ENCODE results near the gene WDR76. TPM values are rescaled to one million over a fixed set of nuclear protein-coding genes. Genes with fewer than 3 reads are reported as not detected.
A peak's percentile ranks its signal among the peaks of the same experiment; 100 is the strongest.

The WDR76 gene
- total RNA-seq, result 1 to 10 TPM; 2.3 to 3.3 (median 2.7) TPM
- 1 to 10 TPM in 1 of 2 donors, under 1 TPM in 1; 0.72 to 1.2 TPM for polyA plus RNA-seq

- TF ChIP-seq CTCF (IDR thresholded peaks at IDR 0.05), result no peak
- peaks cover 0 to 20% (median 5%) of the 10 kb centered on the region in 3 donors for H3K4me1 ChIP-seq
Observed at GRCh38 chr15:43826508-43827341, at the start of gene WDR76. WDR76 (plus strand) TSS chr15:43827002; CDS start chr15:43827033, 31 bp downstream.

GRCh38 chr15:43777267-43777914 is 49.4 kb upstream of the WDR76 start:
- TF ChIP-seq CTCF (IDR thresholded peaks at IDR 0.05), result peak; percentile 56 to 63 (median 58)
- Histone ChIP-seq H3K9me3 (no peaks in the 10 kb centered on the region), H3K27ac (peak overlapping the region; percentile 61 to 89 (median 78)), H3K4me3 (peak overlapping the region; percentile 35 to 57 (median 44)), H3K27me3 (no peaks in the 10 kb centered on the region), H3K4me1 (peaks cover 0 to 6% (median 0%) of the 10 kb centered on the region in 3 donors), H3K36me3 (peaks cover 0 to 16% (median 11%) of the 10 kb centered on the region in 3 donors)
- DNase-seq, result peak; percentile 73 to 87 (median 86)
- WGBS, 2 donors, result 1% methylated on average over 30 to 31 of the region's 31 CpGs
- ATAC-seq, result peak; percentile 61 to 83 (median 75)
- intact Hi-C loops (cut with DNase I), result no loop called here
- FAIRE-seq, result no peak

More at GRCh38 chr15:43826508-43827341, at the start of gene WDR76:
- DNase-seq, result peak; percentile 77 to 89 (median 79)
- ATAC-seq, result peak; percentile 76 to 89 (median 86)
- no peak for FAIRE-seq
- WGBS, 2 donors, result 3 to 4% methylated on average over 48 of the region's 48 CpGs
- peak within 1 kb of the TSS; percentile 26 to 59 (median 37) for H3K4me3 ChIP-seq
- intact Hi-C loops (cut with DNase I), result no loop called here
- H3K27ac ChIP-seq, result peak within 1 kb of the TSS; percentile 19 to 62 (median 52)
- H3K36me3 ChIP-seq, result no peaks in the 10 kb centered on the region
- no peaks in the 10 kb centered on the region for H3K9me3 ChIP-seq
- no peaks in the 10 kb centered on the region for H3K27me3 ChIP-seq

GRCh38 chr15:43779016-43779415 is 47.8 kb upstream of the WDR76 start:
- TF ChIP-seq CTCF (IDR thresholded peaks at IDR 0.05), result no peak
- Histone ChIP-seq H3K4me3 (no peak overlapping the region), H3K9me3 (no peaks in the 10 kb centered on the region), H3K36me3 (peaks cover 0 to under 1% (median 0%) of the 10 kb centered on the region in 3 donors), H3K4me1 (peaks cover 0 to 6% (median 0%) of the 10 kb centered on the region in 3 donors), H3K27ac (no peak overlapping the region), H3K27me3 (no peaks in the 10 kb centered on the region)
- FAIRE-seq, result no peak
- WGBS, 2 donors, result 79 to 96% methylated on average over 1 of the region's 1 CpG
- no peak for DNase-seq
- intact Hi-C loops (cut with DNase I), result no loop called here
- ATAC-seq, result no peak

- DNase-seq, result no peak
- H3K36me3 ChIP-seq, result peaks cover 0 to 11% (median 7%) of the 10 kb centered on the region in 3 donors
- peaks cover 10 to 14% (median 11%) of the 10 kb centered on the region in 3 donors for H3K4me1 ChIP-seq
- no peak for FAIRE-seq
- no peaks in the 10 kb centered on the region for H3K9me3 ChIP-seq
- intact Hi-C loops (cut with DNase I), result no loop called here
- H3K27ac ChIP-seq, result peak overlapping the region in 2 of 4 donors; percentile 16 to 51
- no peak overlapping the region for H3K4me3 ChIP-seq
- 62 to 76% methylated on average over 3 of the region's 3 CpGs for WGBS, 2 donors
- H3K27me3 ChIP-seq, result no peaks in the 10 kb centered on the region
- no peak for TF ChIP-seq CTCF (IDR thresholded peaks at IDR 0.05)
- no peak for ATAC-seq
Observed at GRCh38 chr15:43789409-43789808, 37.4 kb upstream of the WDR76 start.
